GM18907 (cell line): ENCODE results near the gene DTD1.

Source experiments
- ATAC-seq: cut with Tn5 transposase; IDR thresholded peaks from one replicate; pipeline ENCODE4 v1.9.1; 2021; ENCODE audit warnings: mild to moderate bottlenecking, moderate library complexity; ENCODE audit not compliant: unreplicated experiment

DTD1 gene

DNA sequence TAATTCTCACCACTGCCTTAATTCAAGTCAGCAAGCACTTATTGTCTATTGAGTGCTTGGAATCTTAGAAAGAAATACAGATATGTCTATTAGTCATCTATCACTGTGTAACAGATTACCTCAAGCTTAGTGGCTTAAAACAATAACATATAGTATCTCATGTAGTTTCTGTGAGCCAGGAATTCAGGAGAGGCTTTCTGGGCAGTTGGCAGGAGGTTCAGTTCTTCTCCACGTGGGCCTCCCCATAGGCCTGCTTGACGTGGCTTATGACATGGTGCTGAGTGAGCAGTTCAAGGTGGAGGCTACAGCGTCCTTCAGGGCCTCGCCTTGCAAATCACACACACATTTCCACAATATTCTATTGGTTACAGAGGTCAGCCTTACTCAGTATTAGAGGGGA, 69.7 kb downstream of the DTD1 start:
- ATAC-seq: no peak

- no peak for ATAC-seq
Observed at GRCh38 chr20:18662279-18663040, 74.6 kb downstream of the DTD1 start.

DNA sequence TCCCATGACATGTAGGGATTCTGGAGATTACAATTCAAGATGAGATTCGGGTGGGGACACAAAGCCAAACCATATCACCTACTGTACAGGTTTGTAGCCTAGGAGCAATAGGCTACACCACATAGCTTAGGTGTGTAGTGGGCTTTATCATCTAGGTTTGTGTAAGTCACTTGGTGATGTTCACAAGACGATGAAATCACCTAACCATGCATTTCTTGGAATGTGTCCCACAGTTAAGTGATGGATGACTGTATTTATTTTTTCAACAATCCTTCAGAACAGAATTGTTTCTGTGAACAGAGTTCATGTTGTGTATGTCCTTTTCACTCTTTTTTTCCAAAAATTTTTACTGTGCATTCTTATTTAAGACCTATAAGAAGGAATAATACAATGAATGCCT, 76.1 kb downstream of the DTD1 start:
- ATAC-seq: no peak

GRCh38 chr20:18665135-18665534, 77.3 kb downstream of the DTD1 start:
- no peak for ATAC-seq

DNA sequence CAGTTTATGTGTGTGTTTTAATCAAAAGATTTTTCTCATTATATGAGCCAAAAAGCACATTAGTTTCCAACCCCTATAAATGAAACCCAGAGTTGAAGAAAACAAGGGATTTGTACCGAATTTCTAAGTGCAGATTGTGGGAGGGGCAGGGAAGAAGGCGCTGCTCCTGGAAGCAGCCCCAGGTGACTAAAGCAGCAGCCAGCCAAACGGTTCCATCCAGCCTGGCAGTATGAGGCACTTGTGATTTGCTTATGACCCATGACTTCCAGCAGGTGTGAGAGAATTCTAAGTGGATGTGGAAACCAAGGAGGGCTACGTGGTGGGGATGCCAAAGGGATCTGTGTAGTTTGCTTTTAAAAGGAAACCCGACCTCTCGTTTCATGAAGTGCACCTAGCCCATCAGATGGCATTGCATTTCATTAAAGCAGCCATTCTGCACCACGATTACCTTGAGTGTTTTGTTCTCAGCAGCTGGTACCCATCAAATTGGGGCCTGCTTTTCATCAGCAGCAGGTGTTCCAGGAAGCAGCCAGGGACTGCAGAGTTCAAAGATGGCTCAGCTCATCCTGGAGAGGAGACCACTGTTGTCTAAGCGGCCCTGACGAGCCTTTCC, 79.1 kb downstream of the DTD1 start:
- no peak for ATAC-seq

GRCh38 chr20:18669241-18670019, 81.6 kb downstream of the DTD1 start:
- ATAC-seq: no peak

GRCh38 chr20:18671203-18671710, 83.4 kb downstream of the DTD1 start:
- ATAC-seq: no peak

GRCh38 chr20:18672834-18673233, 85.0 kb downstream of the DTD1 start:
- ATAC-seq: no peak

DNA sequence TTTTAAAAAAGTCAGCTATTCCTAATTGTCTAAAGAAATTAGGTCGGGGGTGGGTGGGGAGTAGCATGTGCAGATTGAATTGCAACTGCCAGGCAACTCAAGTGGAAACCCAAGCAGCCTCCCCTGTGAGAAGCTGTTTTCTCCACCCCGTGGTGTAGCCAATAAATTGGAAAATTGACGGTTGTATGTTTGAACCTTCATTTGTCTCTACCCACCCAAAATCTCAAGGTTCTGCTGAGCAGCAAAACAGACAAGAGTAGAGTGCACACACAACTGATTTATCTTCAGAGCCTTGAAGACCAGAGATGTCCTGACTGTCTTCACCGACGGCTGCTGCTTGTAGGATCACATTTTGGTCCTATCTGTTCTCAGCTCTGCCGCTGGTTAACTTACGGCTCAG, 88.5 kb downstream of the DTD1 start:
- no peak for ATAC-seq

- no peak for ATAC-seq
Observed at GRCh38 chr20:18677126-18677525, 89.3 kb downstream of the DTD1 start.

DNA sequence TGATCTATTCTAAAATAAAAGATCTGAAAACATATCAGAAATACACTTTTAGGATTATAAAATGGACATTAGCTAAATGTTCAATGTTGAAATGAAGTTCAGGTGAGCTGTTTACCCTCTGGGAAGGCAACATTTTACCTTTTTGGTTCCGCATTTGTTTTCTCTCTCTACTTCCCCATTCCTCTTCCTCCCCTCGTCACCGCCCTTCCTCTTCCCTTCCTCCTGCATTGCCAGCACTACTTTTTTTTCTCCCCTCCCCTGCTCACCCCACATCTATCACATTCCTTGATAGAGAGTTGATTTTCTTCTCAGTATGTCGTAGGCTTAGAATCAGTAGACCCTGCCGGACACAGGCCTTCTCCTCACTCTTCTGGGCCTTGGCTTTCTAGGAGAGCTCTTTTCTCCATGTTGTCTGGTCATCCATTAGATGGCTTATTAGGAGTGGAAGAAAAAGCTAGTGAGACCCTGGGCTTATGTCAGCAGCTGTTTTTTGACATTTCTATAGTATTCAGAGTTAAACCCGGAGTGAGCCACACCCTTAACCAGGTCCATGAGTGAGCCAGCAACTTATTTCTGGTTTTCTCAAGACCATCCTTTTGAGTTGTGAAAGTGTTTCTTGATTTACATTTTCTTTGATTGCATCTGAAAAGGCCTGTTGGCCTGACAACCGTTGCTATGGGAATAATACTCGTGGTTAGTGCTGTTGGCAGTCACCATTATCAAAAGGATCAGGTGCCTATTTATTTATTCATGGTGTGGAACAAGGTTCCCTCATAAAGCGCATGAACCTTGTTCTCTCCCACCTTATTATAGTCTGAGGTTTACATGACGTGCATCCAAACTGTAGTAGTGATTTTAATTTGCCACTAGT, 90.9 kb downstream of the DTD1 start:
- no peak for ATAC-seq

DNA sequence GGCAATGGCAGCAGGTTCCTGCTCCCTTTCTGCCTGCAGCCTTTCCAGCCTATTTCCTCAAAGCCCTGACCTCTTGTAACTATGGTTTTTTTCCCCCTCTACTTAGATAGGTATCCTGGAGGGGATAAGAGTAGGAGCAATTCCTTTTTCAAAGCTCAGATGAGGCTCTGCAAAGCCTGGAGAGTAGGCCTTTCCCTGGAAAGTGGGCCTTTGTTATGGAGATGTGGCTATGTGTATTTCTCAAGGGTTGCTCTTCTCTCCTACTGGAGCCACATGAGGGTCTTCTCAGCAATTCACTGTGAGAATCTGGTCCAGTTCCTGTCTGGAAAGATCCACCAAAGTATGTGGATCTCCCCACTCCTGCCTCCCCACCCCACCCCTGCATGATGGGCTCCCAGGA, 96.0 kb downstream of the DTD1 start:
- ATAC-seq: no peak

DNA sequence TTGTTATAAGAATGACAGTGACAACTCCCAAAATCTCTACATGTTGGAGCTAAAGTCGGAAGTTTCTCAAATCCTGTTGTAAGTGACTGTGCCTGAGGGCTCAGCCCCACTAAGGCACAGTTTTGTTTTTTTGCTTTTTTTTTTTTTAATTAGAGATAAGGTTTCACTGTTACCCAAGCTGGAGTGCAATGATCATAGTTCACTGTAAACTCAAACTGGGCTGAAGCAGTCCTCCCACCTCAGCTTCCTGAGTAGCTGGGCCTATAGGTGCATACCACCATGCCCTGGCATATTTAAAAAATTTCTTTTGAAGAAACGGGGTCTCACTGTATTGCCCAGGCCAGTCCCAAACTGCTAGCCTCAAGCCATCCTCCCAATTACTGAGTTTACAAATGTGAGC, 96.9 kb downstream of the DTD1 start:
- ATAC-seq: no peak

GRCh38 chr20:18685406-18685805, 97.6 kb downstream of the DTD1 start:
- no peak for ATAC-seq

GRCh38 chr20:18686696-18687095, 98.8 kb downstream of the DTD1 start:
- ATAC-seq: no peak

GRCh38 chr20:18688676-18689075, 100.8 kb downstream of the DTD1 start:
- ATAC-seq: no peak

GRCh38 chr20:18689557-18689956, 101.7 kb downstream of the DTD1 start:
- ATAC-seq: no peak

DNA sequence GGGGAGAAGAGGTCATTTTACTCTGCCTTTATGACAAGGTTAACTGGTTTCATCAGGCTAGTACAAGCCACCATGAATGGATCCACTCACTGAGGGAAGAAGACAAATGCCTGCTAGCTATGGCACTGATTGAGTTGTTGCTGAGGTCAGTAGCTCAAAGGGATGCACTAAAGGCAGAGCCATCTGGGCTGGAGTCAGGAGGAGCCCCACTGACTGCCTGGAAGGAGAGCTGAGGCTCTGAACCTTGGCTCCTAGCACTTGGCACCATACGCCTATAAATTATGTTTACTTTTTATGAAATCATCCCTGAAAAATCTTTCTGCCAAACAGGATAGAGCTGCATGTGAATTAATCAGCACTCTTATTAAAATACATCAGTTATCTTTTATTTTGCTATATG, 104.6 kb downstream of the DTD1 start:
- no peak for ATAC-seq

DNA sequence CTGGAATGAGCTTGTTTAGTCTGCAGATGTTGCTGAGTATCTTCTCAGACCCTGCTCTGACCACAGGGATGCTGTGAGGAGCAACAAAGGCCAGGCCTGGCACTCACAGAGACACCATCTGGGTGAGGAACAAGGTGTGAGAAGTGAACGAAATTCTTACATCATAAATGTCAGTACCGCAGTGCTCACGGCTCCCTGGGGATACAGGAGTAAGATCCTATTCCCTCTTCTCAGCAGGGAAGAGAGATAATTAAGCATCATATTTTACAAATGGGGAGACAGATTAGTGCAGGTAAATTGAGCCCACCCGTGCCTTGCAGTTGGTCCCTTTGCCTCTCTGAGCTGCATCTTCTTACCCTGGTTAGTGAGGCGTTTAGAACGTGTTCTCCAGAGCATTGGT, 106.2 kb downstream of the DTD1 start:
- no peak for ATAC-seq

DNA sequence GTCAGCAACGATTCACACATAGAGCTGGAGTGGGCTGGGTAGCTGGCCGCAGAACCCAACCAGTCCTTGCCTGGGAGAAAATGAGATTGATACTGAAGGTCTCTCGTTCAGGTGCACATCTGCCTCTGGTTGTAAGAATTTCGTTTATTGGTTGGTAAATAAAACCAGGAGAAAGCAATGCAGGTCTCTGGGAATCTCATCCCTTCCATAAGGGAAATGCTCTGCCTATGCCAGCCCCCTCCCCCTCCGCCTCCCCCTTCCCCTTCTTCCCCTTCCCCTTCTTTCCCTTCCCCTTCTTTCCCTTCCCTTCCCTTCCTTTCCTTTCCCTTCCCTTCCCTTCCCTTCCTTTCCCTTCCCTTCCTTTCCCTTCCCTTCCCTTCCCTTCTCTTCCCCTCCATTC, 107.3 kb downstream of the DTD1 start:
- ATAC-seq: no peak
